NCI-H226 (cell line): ENCODE data around the gene DMD.

Experiments used
- DNase-seq: peaks from one replicate; pipeline ENCODE4 v3.0.0-alpha.2; 2015

DMD gene

GRCh38 chrX:31316340-31316991, 1894.9 kb downstream of the DMD start:
- DNase-seq, result no peak

DNA sequence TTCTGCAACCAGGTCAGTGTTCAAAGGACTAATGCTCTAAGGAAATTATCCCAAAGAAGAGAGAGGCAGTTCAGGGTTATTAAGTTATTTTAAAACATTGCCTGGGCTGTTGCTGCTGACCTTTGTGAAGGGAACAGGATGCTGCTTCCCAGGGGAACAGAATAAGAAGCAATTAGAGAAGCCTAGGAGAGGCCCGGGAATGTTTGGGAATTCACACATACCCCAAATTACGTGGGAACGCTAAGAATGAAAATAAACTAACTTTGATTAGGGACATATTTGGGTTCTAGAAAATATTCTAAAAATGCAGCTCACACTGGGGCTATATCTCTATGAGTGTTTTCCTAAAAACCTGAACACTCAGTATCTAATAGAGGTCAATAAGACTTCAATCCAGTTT, 1896.4 kb downstream of the DMD start:
- DNase-seq, result no peak

DNA sequence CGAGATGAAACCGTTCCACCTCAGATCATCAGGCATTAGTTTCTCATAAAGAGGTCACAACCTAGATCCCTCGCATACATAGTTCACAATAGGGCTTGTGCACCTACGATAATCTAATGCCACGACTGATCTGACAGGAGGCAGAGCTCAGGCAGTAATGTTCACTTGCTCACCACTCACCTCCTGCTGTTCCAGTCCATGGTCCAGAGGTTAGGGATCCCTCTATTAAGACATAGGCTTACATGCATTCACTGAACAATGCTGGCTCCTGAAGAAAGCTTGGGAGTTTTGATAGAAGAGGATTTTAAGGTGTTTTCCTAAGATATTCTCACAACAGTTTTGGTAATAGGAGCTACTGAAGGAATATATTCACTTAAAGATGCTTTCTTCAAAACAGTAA, 1903.4 kb downstream of the DMD start:
- no peak for DNase-seq

- DNase-seq, result no peak
Measured at GRCh38 chrX:31302573-31303075, 1908.7 kb downstream of the DMD start.

GRCh38 chrX:31301941-31302340, 1909.4 kb downstream of the DMD start:
- no peak for DNase-seq

GRCh38 chrX:31301203-31301602, 1910.1 kb downstream of the DMD start:
- no peak for DNase-seq

GRCh38 chrX:31298916-31299315, 1912.4 kb downstream of the DMD start:
- no peak for DNase-seq

GRCh38 chrX:31297881-31298280, 1913.5 kb downstream of the DMD start:
- no peak for DNase-seq

DNA sequence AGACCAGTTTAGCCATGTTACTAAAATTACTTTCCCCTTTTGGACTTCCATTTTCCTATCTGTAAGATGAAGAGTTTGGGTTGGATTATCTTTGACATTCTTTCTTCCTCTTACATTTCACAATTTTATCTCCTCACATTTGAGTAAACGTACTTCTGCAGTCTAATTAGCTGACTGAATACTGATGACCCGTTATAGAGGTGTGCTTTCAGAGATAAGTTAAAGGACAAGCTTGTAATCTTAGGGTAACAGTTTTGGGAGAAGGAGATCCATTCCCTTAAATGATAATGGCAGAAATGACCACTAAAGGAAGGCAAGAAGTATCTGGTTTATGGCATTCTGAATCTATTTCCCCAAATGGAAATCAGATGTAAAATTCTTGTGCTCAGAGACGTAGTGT, 1916.9 kb downstream of the DMD start:
- no peak for DNase-seq

GRCh38 chrX:31293409-31293808, 1917.9 kb downstream of the DMD start:
- no peak for DNase-seq

GRCh38 chrX:31291131-31291530, 1920.2 kb downstream of the DMD start:
- no peak for DNase-seq

DNA sequence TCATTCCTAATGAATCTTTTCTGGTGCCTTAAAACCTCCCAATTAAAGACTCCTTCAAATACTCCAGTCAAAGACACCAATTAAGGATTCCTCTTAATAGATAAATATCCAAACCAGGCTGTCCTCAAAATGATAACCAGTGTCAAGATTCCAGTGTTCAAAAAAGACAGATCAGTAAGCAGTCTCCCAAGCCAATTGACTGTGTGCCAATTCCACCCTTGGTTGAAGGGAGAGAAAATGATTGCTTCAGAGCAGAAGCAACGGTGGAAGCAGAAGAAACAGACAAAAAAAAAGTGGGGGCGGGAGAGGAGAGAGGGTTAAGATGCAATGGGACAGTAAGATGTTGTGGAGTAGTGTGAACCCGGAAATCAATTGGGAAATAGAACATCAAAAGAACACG, 1923.5 kb downstream of the DMD start:
- no peak for DNase-seq

- no peak for DNase-seq
Measured at GRCh38 chrX:31280580-31280979, 1930.8 kb downstream of the DMD start.

- no peak for DNase-seq
Measured at GRCh38 chrX:31279359-31279758, 1932.0 kb downstream of the DMD start.

GRCh38 chrX:31272472-31272775, 1938.9 kb downstream of the DMD start:
- no peak for DNase-seq

DNA sequence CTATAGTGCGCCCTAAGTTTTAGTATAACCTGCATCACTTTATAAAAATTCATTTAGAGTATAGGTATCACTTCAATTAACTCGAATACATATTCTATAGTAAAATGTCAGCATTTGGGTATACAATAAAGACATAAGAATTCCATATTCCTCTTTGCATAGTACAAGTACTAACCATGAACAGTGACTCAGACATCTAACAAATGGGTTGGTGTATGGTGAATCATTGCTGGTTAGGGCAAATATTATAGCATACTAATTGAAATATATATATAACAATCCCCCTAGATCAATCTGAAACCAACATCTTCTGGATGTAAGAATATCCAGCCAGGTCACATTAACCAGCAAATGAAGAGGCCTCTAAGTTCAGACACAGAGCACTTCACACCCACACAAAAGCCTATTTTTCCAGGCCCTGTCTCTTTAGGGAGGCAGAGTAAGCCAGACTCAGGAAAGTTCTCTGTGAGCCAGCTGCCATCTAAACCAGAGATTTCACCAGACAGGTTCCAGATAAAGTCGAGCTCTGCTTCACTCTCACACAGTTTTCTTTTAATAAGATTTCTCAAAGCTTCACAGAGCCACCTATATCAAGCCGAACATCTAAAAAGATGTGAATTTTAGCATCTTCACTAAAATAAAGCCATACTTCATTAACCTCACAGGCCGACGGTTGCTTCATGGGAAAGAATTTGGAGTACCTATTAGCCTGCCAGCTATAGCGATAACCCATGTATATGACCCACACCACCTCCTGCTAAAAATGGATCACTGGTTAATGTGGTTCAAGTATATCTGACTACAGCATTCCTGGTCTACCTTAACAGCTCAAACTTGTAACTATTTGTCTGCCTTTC, 1939.5 kb downstream of the DMD start:
- DNase-seq, result no peak

GRCh38 chrX:31269914-31270313, 1941.4 kb downstream of the DMD start:
- DNase-seq, result no peak

GRCh38 chrX:31268359-31268758, 1943.0 kb downstream of the DMD start:
- DNase-seq, result no peak

DNA sequence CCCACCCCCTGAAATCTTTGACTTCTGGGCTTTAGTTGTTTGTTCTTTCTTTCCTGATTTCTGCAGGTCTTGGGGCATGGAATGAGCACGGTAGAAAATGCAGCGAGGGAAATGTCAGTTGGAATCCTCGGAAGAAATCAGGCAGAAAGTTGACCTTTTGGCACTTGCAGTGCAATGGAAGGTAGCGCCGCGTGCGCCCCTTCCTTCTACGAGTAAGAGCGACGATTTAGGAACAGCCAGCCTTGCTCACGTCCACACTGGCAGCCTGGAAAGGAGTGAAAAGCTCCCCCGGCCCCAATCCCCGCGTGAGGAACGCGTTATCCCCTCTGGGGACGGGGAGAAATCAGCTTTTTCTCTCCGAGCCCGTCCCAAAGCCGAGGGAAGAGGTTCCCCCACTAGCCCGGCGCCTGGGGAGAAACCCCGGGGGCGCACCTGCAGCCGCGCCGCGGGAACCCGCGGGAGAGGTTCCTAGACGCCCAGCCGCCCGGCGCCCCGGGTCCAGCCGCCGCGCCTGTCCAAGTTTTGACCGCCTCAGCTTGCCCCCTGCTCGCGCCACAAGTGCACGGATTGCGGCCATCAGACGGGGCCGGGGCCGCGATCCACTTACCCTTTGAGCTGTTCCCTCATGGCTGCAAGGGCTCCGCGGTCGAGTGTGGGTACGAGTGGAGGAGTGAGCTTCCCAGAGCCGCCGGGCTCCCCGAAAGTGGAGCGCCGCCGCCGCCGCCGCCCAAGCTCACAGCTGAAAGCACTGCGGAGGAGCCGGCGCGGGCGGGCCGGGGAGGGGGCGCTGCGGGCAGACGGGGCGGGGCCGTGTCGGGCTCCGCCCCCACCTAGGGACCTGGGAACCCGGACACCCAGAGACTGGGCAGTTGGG, 1944.9 kb downstream of the DMD start:
- no peak for DNase-seq

- DNase-seq, result no peak
Measured at GRCh38 chrX:31265383-31265782, 1946.0 kb downstream of the DMD start.

DNA sequence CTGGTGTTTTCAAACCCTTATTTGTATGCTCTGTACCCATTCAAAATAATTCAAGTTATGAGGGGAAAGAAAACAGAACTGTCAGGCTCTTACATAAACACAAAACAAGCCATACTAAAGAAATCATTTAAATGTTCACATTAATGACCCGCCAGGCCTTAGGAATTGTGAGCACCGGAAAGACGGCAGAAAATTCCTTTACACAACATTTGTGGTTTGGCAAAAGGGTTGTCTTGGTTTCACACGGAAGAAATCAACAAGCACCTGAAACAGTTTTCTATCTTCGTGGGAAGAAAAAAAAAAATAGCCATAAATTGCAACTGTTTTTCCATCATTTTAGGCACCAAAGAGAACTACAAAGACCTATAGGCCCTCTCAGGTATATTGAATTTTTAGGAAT, 1951.0 kb downstream of the DMD start:
- DNase-seq, result no peak

DNA sequence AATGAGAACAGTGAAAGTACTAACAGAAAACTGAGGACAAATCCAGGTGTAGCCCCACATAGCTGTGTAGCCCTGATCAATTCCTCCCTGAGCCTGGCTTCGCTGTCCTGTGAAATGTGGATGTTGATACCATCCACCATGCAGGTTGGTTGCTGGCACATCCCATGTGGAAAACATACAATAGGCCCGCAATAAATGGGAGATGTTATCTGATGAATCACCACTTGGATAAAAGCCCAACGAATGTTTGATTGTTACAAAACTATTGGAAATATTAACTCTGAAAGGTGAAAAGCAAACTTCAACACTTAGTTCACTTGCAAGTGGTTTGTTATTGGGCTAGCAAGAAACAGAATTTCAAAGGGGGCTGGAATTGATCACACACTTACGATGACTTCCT, 1953.2 kb downstream of the DMD start:
- DNase-seq, result no peak

DNA sequence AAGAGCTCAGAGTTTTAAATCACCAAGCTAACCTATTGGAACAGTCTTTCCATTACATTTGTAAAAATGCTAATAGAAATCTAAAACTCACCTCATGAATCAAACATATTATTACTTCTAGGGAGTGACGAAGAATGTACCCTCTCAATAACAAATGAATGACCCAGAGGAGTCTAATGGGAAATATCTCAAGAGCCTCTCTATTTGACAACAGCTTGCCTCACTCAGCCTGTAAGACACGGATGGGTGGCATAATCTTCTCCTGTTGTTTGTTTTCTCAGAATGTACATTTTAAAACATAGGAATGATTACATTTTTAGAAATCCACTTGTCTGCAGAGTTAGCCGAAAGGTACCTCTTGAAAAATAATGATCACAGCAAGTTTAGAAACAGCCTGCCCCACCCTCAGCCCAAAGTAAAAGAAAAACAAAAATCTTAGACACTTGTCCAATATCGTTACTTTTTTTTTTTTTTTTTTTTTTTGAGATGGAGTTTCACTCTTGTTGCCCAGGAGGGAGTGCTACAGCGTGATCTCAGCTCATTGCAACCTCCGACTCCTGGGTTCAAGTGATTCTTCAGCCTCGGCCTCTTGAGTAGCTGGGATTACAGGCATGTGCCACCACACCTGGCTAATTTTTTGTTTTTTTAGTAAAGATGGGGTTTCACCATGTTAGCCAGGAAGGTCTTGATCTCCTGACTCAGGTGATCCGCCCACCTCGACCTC, 1955.9 kb downstream of the DMD start:
- DNase-seq, result no peak
